ENCODE data around the gene KLF9.

GRCh38 chr9:70390933-70391341, 23.5 kb downstream of the KLF9 start:
- TF ChIP-seq CTCF (IDR thresholded peaks at IDR 0.05; ENCODE audit: low read depth, low read length) = no peak
- TF ChIP-seq EZH2phosphoT487 (IDR thresholded peaks at IDR 0.05; ENCODE audit: low read depth) = no peak

Data from OCI-LY3 (cell line).